Sciatic nerve (tissue), 2 donors: ENCODE results near the gene PLEKHG3. TPM values are rescaled to one million over a fixed set of nuclear protein-coding genes. Genes with fewer than 3 reads are reported as not detected.

Experiments used
- ATAC-seq: fragments of 200-7000 bp; cut with Tn5 transposase; one replicate; pipeline ENCODE4 v1.9.1; 2020; ENCODE audit warnings: mild to moderate bottlenecking, moderate library complexity
- DNase-seq: peaks from one replicate; pipeline ENCODE4 v3.0.0-alpha.2; 2020; ENCODE audit warnings: low spot score
- intact Hi-C: fragments of 100-400 bp; cut with DNase I; formaldehyde crosslinking; loops from one replicate; pipeline ENCODE4 v1.14.2; 2022
- total RNA-seq: library from RNA; stranded (reverse); fragmentation: NEBNext Ultra II Directional; extraction: Animal tissue kit (Norgen Biotek cat#: 25700); gene quantifications from one replicate; pipeline ENCODE4 v1.2.1, GENCODE V29; 2021
- donor health status: DM: no; HTN: no; CAD: no.
- donor health status: DM: no; HTN: no; CAD: no.

PLEKHG3 gene
- total RNA-seq, 1 donor from 2014 or later: 101 TPM

- intact Hi-C loops: no loop called here
- DNase-seq: no peak
- ATAC-seq: peak; percentile 82
Observed at GRCh38 chr14:64734990-64735389, 30.8 kb downstream of the PLEKHG3 start.

DNA sequence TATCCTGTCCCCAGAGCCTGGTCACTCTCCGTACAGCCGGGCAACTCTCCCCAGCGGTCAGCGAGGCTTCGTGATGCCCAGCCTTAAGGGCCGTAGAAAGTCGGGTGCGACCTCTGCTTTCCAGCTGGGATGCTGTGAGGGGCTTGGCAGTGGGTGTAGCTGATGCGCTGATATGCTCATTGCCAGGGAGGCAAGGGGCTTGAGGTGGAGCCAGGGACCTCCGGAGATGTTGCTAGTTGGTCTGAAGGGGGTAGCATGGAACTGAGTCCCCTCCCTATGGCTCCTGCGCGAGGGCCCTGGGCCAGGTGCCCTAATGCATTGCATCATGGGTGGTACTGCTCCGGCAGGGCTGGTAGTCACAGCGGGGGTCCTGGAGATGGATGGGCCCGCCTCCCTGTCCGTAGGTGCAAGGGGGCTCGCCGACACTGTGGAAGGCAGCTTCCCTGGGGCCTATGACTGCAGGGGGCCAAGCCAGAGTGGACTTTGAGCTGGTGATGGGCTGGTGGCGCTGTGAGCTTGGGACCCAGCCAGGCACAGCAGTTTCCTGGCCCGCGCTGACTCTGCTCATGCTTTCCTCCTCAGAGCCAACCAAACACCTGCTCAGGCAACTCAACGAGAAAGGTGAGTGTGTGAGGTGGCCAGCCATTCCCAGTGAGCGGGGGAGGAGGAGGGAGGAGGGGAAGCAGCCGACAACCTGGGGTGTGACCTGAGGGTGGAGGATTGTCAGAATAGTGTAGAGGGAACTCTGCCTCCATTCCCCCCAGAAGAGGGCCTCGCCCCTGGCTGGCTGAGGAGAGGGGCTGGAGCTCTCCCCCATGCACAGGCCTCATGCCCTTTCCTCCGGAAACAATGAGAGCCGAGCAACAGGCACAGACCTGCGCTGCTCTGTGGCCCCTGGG is 32.3 kb downstream of the PLEKHG3 start:
- peak; percentile 40 for DNase-seq
- no peak for ATAC-seq
- intact Hi-C loops: no loop called here

DNA sequence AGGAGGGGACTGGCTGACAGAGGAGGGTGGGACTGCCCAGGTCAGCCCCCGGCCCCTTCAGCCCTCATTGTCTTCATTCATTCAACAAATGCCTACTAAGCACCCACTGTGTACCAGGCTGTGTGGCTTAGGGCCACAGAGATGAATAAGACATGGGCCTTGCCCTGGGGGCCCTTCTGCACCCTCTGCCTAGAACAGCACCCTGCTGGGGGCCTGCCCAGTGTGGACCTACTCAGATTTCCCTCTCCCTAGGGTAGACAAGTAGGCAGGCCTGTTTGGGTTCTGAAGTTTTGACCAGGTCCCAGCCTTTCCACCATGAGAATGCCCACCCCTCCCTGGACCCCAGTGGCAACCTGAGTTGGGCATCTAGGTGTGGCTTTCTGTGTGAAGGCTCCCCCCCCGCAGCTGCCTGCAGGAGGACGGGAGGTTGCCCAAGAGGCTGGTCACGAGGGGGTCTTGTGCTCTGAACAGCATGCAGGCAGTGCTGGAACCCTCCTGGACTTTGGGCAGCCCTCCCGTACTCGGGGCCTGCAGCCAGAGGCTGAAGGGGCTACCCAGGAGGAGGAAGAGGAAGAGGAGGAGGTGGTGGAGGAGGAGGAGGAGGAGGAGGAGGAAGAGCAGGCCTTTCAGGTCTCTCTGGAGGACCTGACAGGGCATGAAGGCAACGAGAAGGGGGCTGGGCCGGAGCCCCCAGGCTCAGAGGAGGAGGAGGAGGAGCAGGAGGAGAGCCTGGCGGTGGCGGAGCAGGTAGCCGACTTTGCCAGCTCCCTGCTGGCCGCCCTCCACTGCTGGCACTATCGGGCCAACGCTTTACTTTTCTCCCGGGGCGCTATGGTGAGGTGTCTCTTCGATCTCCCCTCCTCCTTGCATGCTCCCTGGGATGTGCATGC is 33.4 kb downstream of the PLEKHG3 start:
- intact Hi-C loops: no loop called here
- DNase-seq (no peak), ATAC-seq (no peak)

GRCh38 chr14:64738281-64738804 is 34.1 kb downstream of the PLEKHG3 start:
- intact Hi-C loops: no loop called here
- ATAC-seq (no peak), DNase-seq (no peak)

DNA sequence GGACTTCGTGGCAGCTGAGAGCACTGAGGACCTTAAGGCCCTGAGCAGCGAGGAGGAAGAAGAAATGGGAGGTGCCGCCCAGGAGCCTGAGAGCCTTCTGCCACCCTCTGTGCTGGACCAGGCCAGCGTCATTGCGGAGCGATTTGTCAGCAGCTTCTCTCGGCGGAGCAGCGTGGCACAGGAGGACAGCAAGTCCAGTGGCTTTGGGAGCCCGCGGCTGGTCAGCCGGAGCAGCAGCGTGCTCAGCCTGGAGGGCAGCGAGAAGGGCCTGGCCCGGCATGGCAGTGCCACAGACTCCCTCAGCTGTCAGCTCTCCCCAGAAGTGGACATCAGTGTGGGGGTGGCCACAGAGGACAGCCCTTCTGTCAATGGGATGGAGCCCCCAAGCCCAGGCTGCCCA is 37.0 kb downstream of the PLEKHG3 start:
- DNase-seq (no peak), ATAC-seq (no peak)
- intact Hi-C loops: no loop called here

- DNase-seq: no peak
- intact Hi-C loops: no loop called here
- ATAC-seq: no peak
Observed at GRCh38 chr14:64741961-64742360, 37.7 kb downstream of the PLEKHG3 start.

DNA sequence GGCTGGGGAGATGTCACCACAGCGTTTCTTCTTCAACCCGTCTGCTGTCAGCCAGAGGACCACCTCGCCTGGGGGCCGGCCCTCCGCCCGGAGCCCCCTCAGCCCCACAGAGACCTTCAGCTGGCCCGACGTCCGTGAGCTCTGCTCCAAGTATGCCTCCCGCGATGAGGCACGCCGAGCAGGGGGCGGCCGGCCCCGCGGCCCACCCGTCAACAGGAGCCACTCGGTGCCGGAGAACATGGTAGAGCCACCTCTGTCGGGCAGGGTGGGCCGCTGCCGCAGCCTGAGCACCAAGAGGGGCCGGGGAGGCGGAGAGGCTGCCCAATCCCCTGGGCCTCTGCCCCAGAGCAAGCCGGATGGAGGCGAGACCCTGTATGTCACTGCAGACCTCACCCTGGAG is 38.8 kb downstream of the PLEKHG3 start:
- ATAC-seq (no peak), DNase-seq (no peak)
- intact Hi-C loops: no loop called here

- intact Hi-C loops: no loop called here
- peak; percentile 65 for ATAC-seq
- no peak for DNase-seq
Observed at GRCh38 chr14:64745511-64746091, 41.4 kb downstream of the PLEKHG3 start.

DNA sequence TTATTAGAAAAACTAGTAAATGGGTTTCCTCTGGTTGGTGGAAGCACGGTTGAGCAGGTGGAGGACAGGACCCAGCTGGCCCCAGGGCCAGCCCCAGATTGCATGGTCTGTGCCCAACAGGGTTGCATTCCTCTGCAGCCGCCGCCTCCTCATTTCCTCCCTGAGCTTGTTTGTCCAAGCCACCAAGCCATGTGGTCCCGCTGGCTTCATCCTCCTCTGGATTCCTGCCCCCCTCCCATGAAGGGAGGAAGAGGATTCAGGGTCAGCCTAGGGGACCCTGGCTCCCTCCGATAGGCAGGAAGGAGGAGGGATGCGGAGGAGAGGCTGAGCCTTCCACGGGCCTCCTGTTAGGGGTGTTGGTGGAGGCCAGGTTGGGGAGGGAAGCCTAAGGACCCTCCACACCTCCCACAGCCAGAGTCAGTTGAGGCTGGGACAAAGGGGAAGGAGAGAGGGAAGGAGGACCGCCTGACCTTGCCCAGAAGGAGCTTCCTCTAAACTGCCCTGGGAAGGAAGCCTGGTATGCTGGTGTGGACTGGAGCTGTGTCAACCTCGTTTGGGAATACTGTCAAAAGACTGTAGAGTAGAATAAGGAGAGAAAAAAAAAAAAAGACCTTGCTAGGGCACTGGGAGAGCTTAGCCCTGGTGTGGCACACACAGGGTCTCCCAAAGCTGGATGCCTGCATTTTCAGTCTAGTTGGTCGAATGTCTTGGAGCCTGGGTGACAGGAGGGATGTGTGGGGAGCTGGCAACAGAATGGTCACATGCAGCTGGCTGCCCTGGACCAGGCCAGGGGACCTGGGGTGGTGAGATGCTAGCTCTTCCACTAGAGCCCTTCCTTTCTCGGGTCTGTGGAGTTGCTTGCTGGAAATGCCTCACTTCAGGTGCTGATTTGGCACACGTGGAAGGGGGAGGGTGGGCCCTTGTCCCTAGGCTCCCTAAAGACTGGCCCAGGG is 42.4 kb downstream of the PLEKHG3 start:
- no peak for DNase-seq
- peak; percentile 48 for ATAC-seq
- intact Hi-C loops: no loop called here

DNA sequence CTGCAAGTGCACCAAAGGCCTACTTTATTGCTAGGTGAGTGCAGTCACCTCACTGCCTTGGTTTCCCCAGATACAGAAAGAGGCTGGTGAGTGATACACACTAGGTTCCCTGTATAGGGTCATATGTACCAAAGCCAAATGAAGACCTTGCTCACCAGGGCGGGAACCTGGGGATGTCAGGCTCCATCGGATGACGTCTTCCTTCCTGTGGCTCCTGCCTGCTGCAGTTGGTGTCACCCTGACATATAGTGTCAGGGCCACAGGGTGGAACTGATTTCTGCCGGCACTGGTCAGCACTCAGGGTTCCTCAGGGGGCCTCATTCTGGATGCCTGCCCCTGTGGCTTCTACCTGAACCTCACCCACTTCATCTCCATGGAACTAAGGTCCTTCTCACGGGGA is 43.1 kb downstream of the PLEKHG3 start:
- ATAC-seq (no peak), DNase-seq (no peak)
- intact Hi-C loops: no loop called here

DNA sequence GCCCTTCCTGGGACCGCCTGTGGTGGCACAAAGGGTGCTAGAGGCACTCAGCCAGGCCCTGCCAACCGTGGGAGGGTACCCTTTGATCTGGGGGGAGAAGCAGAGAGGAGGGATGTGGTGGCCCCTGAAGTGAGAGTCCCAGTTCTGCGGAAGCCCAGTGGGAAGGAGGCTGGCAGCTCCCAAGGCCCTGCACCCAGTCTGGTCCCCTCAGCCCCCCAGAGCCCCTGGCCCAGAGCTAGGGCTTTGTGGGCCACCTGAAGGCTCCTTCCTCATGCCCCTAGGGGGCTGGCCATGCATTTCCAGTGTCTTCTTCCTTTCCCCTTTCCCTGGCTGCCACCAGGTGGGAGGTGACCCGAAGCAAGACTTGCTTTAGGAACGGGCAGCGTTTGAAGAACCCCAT is 44.3 kb downstream of the PLEKHG3 start:
- intact Hi-C loops: no loop called here
- DNase-seq (no peak), ATAC-seq (no peak)

DNA sequence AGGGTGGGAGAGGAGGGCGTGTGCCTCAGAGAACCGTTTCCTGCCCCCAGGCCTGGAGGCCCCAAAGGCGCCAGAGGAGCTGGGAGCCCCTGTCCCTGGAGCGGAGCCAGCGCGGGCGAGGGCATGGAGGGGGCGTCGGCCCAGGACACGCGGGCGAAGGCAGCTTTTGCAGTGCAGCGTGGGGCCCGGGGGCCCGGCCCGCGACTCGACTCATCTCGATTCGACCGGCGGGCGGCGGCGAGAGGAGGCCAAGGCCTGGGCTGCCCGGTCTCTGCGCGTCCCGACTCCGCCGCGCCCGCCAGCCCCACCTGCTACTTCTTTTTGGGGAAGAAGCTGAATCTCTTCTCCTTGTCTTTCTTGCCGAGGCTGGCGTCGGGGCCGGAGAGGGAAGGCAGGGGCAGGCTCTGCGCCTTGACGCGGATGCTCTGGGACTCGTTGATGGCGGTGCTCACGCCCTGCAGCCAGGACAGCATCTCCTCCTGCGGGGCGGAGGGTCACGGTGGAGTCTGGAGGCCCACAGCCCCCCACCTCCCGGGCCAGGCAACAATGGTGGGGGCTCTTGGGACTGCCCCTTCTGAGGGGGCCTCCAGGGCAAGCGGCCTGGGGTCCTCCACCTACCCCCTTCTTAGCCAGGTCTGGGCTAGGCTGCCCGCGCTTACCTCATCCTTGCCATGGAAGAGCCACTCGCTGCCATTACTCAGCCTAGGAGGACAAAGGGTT is 44.9 kb downstream of the PLEKHG3 start:
- intact Hi-C loops: no loop called here
- no peak for DNase-seq
- ATAC-seq: no peak

DNA sequence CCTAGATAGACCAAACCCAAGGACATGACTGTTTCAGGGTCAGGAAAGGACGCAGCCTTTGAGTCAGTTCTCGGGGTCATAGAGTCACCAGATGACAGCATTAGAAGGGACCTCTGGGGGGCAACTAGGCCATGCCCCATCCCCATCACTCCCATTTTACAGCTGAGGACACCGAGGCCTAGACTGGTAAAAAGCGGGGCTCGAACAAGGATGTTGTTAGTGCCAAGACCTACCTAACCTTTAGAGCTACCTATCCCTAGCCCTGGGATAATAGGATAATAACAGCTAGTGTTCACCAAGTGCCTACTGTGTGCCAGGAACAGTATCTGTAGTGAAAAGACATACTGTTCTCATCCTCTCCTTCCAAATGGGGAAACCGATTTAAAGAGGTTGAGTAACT is 48.7 kb downstream of the PLEKHG3 start:
- no peak for ATAC-seq
- intact Hi-C loops: no loop called here

DNA sequence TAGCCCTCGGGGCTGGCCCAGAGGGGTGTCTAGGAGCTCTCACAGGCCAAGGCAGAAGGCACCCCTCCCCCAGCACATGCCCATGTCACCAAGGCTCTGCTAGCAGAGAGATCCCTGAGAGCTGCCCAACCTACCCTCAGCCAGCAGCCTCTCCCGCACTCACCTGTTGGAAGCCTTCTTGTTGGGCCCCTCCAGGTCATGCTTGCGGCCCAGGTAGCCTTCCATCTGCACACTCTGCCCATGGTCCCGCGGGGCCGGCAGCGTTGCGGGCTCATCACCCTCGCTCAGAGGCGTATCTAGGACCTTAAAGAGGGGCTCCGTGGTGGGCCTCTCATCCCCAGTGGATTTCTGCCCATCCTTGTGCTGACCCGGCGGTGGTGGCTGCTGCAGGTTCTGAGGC is 49.1 kb downstream of the PLEKHG3 start:
- DNase-seq: no peak
- ATAC-seq: no peak
- intact Hi-C loops: no loop called here

More for the DNA sequence above, 48.7 kb downstream of the PLEKHG3 start:
- DNase-seq: no peak

GRCh38 chr14:64753999-64754398 is 49.8 kb downstream of the PLEKHG3 start:
- intact Hi-C loops: no loop called here
- no peak for ATAC-seq
- no peak for DNase-seq

DNA sequence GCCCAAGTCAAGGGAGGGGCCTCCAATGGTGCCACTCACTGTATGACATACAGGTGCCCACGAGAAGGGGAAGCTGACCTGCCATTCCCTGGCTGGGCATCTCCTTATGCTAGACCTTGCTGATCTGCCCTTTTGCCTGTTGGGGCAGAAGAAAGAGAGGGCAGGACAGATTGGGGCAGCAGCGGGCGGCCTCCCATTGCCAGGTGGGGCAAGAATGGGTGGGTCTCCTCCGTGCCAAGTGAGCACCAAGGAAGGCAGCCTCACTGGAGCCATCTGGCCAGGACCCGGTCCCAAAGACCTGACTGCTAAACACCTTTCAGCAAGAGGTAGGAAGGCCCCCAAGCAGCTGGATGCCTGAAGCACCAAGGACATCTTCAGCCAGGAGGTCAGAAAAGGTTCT is 50.5 kb downstream of the PLEKHG3 start:
- ATAC-seq (no peak), DNase-seq (no peak)
- intact Hi-C loops: no loop called here

- intact Hi-C loops: no loop called here
- ATAC-seq: no peak
- DNase-seq: no peak
Observed at GRCh38 chr14:64755781-64756221, 51.6 kb downstream of the PLEKHG3 start.

- ATAC-seq (no peak), DNase-seq (no peak)
- intact Hi-C loops: no loop called here
Observed at GRCh38 chr14:64756712-64757111, 52.5 kb downstream of the PLEKHG3 start.
